PC-9 (cell line): ENCODE results near the gene C4B.
"Not testable (repeated sequence)": the region's sequence is repeated elsewhere in the genome, so short reads cannot be mapped to it uniquely, and the experiment has no call there.

Source experiments
- EZH2 ChIP-seq: fragments of 200-600 bp; sonication (generic); IDR thresholded peaks from 2 replicates; pipeline ENCODE4 v1.8.0; 2017; ENCODE audit warnings: antibody characterized with exemption, low read depth
- TF ChIP-seq, protein P1 (sequence below): fragments of 200-600 bp; sonication (generic); conservative IDR thresholded peaks from 2 replicates; pipeline ENCODE4 v1.6.1; 2017; ENCODE audit warnings: mixed run types, antibody characterized with exemption, mild to moderate bottlenecking, moderate library complexity

GRCh38 chr6:32029553-32029952 lies 15.0 kb downstream of the C4B start:
- TF ChIP-seq, protein P1, sequence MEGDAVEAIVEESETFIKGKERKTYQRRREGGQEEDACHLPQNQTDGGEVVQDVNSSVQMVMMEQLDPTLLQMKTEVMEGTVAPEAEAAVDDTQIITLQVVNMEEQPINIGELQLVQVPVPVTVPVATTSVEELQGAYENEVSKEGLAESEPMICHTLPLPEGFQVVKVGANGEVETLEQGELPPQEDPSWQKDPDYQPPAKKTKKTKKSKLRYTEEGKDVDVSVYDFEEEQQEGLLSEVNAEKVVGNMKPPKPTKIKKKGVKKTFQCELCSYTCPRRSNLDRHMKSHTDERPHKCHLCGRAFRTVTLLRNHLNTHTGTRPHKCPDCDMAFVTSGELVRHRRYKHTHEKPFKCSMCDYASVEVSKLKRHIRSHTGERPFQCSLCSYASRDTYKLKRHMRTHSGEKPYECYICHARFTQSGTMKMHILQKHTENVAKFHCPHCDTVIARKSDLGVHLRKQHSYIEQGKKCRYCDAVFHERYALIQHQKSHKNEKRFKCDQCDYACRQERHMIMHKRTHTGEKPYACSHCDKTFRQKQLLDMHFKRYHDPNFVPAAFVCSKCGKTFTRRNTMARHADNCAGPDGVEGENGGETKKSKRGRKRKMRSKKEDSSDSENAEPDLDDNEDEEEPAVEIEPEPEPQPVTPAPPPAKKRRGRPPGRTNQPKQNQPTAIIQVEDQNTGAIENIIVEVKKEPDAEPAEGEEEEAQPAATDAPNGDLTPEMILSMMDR = not testable (repeated sequence)
- TF ChIP-seq EZH2 = not testable (repeated sequence)
